Ascending aorta (tissue), 2 donors: Measurements from ENCODE around the gene FHIT. TPM values are rescaled to one million over a fixed set of nuclear protein-coding genes. Genes with fewer than 3 reads are reported as not detected.
"Not testable (repeated sequence)": the region's sequence is repeated elsewhere in the genome, so short reads cannot be mapped to it uniquely, and the experiment has no call there.

Source experiments
- DNase-seq, 2 donors: peaks; one replicate each; pipeline ENCODE4 v3.0.0-alpha.2; 2019; ENCODE audit warnings: low spot score in 2 of 2
- H3K27ac ChIP-seq, 2 donors: fragments of 200-600 bp; sonication (generic); one replicate each; pipeline ENCODE4 v1.5.1; 2016 to 2017; ENCODE audit warnings: mild to moderate bottlenecking in 1 of 2
- H3K27me3 ChIP-seq: fragments of 200-600 bp; sonication (generic); one replicate; pipeline ENCODE4 v1.5.1; 2017
- H3K36me3 ChIP-seq, 2 donors: fragments of 200-600 bp; sonication (generic); one replicate each; pipeline ENCODE4 v1.5.1; 2016
- H3K4me1 ChIP-seq, 2 donors: fragments of 200-600 bp; sonication (generic); one replicate each; pipeline ENCODE4 v1.5.1; 2016 to 2017; ENCODE audit warnings: mild to moderate bottlenecking in 1 of 2
- H3K4me3 ChIP-seq, 2 donors: fragments of 200-600 bp; sonication (generic); one replicate each; pipeline ENCODE4 v1.5.1; 2016 to 2017; ENCODE audit warnings: mild to moderate bottlenecking in 1 of 2
- H3K9me3 ChIP-seq, 2 donors: fragments of 200-600 bp; sonication (generic); one replicate each; pipeline ENCODE4 v1.5.1; 2016
- CTCF ChIP-seq, 3 experiments: fragments of 200-600 bp in 2 of 3; fragments of 450-650 bp in 1 of 3; sonication (generic) in 2 of 3; IDR thresholded peaks; one replicate each; pipeline ENCODE4 v1.5.1; 2016 to 2019; ENCODE audit warnings: antibody characterized with exemption in 3 of 3, mild to moderate bottlenecking in 1 of 3, moderate library complexity in 1 of 3
- intact Hi-C: fragments of 100-400 bp; cut with DNase I; formaldehyde crosslinking; loops from one replicate; pipeline ENCODE4 v1.15.1; 2023
- total RNA-seq: library from RNA; depleted of rRNA; stranded (reverse); fragments of >200 nt; gene quantifications from one replicate; pipeline ENCODE4 v1.1.0, GENCODE V29; 2016

Gene FHIT
- total RNA-seq, 1 donor from 2014 or later, result 0.21 TPM

- no peaks in the 10 kb centered on the region for H3K36me3 ChIP-seq
- H3K27me3 ChIP-seq, result no peaks in the 10 kb centered on the region
- no peak overlapping the region for H3K27ac ChIP-seq
- no peak overlapping the region for H3K4me3 ChIP-seq
- no peaks in the 10 kb centered on the region for H3K9me3 ChIP-seq
- DNase-seq, result no peak
- TF ChIP-seq CTCF (IDR thresholded peaks at IDR 0.05), result no peak
- intact Hi-C loops, result no loop called here
- no peaks in the 10 kb centered on the region for H3K4me1 ChIP-seq
Measured at GRCh38 chr3:60898321-60898720, 352.9 kb downstream of the FHIT start.

- no peaks in the 10 kb centered on the region for H3K4me1 ChIP-seq
- intact Hi-C loops, result no loop called here
- no peak for DNase-seq
- H3K9me3 ChIP-seq, result no peaks in the 10 kb centered on the region
- no peak overlapping the region for H3K27ac ChIP-seq
- H3K27me3 ChIP-seq, result no peaks in the 10 kb centered on the region
- H3K4me3 ChIP-seq, result no peak overlapping the region
- no peak for TF ChIP-seq CTCF (IDR thresholded peaks at IDR 0.05)
- no peaks in the 10 kb centered on the region for H3K36me3 ChIP-seq
Measured at GRCh38 chr3:60893946-60894345, 357.3 kb downstream of the FHIT start.

- Histone ChIP-seq H3K4me3 (no peak overlapping the region), H3K27ac (no peak overlapping the region), H3K9me3 (no peaks in the 10 kb centered on the region), H3K4me1 (no peaks in the 10 kb centered on the region), H3K27me3 (no peaks in the 10 kb centered on the region), H3K36me3 (no peaks in the 10 kb centered on the region)
- intact Hi-C loops, result no loop called here
- no peak for DNase-seq
- TF ChIP-seq CTCF (IDR thresholded peaks at IDR 0.05), result no peak
Measured at GRCh38 chr3:60890226-60890625, 361.0 kb downstream of the FHIT start.

GRCh38 chr3:60888952-60889351 is 362.3 kb downstream of the FHIT start:
- H3K36me3 ChIP-seq, H3K27ac ChIP-seq, H3K9me3 ChIP-seq, intact Hi-C loops, DNase-seq, H3K4me3 ChIP-seq, H3K27me3 ChIP-seq, H3K4me1 ChIP-seq: not testable (repeated sequence)

- Histone ChIP-seq H3K27me3 (no peaks in the 10 kb centered on the region), H3K9me3 (peaks cover 1 to 4% of the 10 kb centered on the region in 2 donors), H3K36me3 (no peaks in the 10 kb centered on the region), H3K4me1 (no peaks in the 10 kb centered on the region), H3K4me3 (no peak overlapping the region), H3K27ac (no peak overlapping the region)
- TF ChIP-seq CTCF (IDR thresholded peaks at IDR 0.05), result no peak
- DNase-seq, result no peak
- intact Hi-C loops, result no loop called here
Measured at GRCh38 chr3:60887574-60887973, 363.7 kb downstream of the FHIT start.

GRCh38 chr3:60886518-60886917 is 364.7 kb downstream of the FHIT start:
- DNase-seq, result no peak
- H3K36me3 ChIP-seq, result no peaks in the 10 kb centered on the region
- TF ChIP-seq CTCF (IDR thresholded peaks at IDR 0.05), result no peak
- H3K9me3 ChIP-seq, result peaks cover 3 to 4% of the 10 kb centered on the region in 2 donors
- no peaks in the 10 kb centered on the region for H3K27me3 ChIP-seq
- H3K4me1 ChIP-seq, result no peaks in the 10 kb centered on the region
- no peak overlapping the region for H3K4me3 ChIP-seq
- intact Hi-C loops, result no loop called here
- H3K27ac ChIP-seq, result no peak overlapping the region
